ENCODE results near the gene STX8. TPM values are rescaled to one million over a fixed set of nuclear protein-coding genes. Genes with fewer than 3 reads are reported as not detected.

Gene STX8
- total RNA-seq, 1 donor from 2014 or later = 63.6 TPM

DNA sequence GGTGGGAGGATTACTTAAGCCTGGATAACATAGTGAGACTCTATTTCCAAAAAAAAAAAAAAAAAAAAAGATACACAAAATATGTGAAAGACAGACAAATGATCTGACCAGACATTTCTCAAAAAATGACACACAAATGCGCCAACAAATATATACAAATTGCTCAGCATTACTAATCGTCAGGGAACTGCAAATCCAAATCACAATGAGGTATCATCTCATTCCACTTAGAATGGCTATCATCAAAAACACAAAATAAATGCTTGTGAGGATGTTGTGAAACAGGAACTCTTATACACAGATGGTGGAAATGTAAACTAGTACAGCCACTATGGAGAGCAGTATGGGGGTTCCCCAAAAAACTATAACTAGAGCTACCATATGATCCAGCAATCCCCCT is 62.4 kb downstream of the STX8 start:
- no peak for DNase-seq (ENCODE audit: low spot score in 2 of 2)
- no peak for FAIRE-seq

DNA sequence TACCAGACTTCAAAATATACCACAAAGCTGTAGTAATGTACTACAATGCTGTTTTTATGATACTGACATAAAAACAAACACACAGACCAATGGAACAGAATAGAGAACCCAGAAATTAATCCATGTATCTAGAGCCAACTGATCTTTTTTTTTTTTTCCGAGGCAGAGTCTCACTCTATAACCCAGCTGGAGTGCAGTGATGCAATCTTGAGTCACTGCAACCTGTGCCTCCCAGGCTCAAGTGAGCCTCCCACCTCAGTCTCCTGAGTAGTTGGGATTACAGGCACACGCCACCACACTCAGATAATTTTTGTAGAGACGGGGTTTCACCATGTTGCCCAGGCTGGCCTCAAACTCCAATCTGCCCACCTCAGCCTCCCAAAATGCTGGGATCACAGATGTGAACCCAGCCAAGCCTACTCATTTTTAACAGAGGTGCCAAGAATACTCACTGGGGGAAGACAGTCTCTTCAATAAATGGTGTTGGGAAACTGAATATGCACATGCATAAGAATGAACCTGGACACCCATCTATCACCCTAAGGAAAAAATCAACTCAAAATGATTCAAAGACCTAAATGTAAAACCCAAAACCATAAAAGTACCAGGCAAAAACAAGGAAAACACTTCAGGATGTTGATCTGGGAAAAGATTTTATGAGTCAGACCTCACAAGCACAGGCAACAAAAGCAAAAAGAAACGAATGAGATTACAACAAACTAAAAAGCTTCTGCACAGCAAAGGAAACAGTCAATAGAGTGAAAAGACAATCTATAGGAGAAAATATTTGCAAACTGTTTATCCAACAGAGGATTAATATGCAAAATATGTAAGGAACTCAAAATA is 63.1 kb downstream of the STX8 start:
- no peak for DNase-seq (ENCODE audit: low spot score in 2 of 2)

DNA sequence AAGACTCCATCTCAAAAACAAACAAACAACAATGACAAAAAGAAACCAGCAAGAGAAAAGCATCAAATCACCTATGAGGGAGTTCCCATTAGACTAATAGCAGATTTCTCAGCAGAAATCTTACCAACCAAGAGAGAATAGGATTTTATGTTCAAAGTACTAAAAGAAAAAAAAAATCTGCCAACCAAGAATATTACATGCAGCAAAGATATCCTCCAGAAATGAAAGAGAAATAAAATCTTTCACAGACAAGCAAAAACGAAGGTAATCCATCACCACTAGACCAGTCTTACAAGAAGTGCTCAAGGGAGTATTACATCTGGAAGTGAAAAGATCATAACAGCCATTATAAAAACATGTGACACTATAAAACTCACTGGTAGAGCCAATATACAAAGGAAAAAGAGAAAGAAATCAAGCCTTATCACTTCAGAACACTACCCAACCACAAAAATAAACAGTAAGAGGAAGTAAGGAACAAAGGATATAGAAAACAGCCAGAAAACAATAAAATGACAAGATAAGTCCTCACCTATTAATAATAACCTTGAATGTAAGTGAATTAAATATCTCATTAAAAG is 66.3 kb downstream of the STX8 start:
- FAIRE-seq (no peak), DNase-seq (ENCODE audit: low spot score in 2 of 2) (no peak)

More for the DNA sequence above, 63.1 kb downstream of the STX8 start:
- FAIRE-seq = no peak

DNA sequence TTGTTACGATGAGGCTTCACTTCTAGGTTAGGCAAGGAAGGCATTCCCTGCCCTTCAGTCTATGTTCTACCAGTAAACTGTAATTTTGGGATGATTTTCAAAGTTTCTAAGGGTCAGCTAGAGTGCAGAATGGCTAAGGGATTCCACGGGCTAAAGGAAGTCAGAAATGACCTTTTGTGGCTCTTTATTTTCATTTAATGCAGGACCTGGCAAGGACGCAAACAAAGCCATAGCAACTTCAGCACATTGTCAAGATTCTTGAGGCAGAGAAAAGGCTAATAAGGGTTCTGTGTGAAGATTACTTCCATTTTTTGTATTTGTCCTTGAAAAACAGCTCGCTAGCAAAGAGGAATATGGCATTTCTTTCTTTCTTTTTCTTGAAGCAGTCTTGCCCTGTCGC is 76.6 kb downstream of the STX8 start:
- FAIRE-seq = no peak
- no peak for DNase-seq (ENCODE audit: low spot score in 2 of 2)

DNA sequence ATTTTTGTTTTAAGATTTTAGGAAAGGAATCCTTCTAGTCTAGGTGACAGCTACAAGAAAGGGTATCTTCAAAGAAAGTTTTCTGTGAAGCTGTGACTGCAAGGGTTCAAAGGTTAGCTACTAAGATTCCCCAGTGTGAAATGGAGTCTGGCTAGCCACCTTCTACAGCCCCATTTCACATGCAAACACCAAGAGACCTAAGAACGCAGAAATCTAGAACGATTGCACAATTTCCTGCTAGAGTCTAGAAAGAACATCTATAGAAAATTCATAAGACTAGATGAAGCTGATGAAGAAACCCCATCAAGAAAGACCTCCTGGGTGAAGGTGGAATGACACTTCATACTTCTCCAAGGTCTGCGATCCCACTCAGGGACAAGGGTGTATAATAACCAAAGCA is 77.1 kb downstream of the STX8 start:
- FAIRE-seq = no peak
- DNase-seq (ENCODE audit: low spot score in 2 of 2) = no peak

DNA sequence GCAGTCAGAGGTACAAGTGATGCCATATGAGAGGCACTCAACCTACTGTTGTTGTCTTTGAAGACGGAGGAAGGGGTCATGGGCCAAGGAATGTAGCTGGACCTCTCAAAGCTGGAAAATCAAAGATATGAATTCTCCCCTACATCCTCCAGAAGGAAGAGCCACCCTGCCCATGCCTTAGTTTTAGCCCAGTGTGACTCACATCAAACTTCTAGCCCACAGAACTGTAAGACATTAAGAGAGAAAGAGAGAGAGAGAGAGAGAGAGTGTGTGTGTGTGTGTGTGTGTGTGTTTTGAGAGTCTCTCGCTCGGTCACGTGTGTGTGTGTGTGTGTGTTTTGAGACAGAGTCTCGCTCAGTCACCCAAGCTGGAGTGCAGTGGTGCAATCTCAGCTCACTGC is 87.1 kb downstream of the STX8 start:
- DNase-seq (ENCODE audit: low spot score in 2 of 2) (no peak), FAIRE-seq (no peak)

DNA sequence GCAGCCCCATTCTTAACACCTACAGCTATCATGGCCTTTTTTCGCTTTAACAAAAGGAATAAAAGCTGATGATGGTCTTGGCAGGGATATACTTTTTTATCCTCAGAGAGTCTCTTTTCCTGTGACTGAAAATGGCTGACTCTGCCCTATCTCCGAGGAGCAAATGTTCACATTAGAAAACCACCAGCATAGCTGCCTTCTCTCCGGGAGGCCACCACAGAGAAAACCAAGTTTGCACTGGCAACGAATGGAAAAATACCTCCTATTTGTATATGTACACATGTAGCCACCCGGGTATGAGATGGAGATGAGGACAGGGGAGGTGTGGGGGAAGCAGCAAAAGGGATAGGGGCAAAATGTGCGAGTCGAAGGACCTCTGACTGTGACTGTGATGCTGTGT is 88.2 kb downstream of the STX8 start:
- DNase-seq (ENCODE audit: low spot score in 2 of 2) (no peak), FAIRE-seq (no peak)

DNA sequence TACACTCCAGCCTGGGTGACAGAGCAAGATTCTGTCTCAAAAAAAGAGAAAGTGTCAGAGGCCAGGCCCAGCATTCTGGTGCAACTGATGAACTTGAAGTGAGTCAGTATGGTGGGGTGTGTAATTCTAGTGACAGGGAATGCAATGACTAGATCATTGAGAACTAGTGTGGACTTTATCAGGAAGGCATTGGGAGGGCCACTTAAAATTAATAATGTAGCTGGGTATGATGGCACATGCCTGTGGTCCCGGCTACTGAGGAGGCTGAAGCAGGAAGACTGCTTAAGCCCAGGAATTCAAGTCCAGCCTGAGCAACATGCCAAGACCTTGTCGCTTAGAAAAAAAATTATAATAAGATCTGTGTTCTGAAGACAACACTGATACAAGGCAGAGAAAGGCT is 90.8 kb downstream of the STX8 start:
- FAIRE-seq = no peak
- DNase-seq (ENCODE audit: low spot score in 2 of 2) = no peak

DNA sequence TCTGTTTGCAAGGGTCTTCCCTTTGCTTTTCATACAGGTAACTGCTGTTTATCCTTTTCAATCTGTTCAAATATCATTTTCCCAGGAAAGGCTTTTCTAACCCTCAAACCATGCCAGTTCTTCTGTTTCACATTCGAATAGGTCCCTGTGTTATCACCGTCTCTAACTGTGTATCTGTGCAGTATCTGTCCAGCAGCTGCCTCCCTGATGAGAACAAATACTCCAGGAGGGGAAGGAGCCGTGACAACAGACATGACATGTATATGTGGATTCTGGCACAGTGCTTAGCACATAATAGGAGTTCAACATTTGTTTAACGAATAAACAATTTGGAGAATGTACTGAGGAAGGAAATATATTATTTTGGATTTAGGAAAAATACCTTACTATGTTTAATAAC is 95.7 kb downstream of the STX8 start:
- no peak for FAIRE-seq
- DNase-seq (ENCODE audit: low spot score in 2 of 2) = no peak

DNA sequence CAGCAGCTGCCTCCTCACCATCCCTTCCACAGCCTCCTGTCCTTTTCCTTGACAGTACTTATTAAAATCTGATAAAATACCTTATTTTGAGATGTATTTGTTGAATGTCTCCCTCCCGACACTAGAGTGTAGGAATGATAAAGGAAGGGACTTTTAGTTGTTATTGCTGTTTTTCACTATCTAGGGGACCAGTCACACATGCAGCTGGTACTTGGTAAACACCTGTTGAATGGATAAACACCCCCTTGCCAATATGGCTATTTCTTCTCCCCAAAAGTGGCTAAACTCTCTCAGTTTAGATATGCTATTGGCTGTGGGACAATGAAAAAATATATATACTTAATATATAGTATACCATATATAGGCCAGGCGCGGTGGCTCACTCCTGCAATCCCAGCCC is 96.7 kb downstream of the STX8 start:
- FAIRE-seq (no peak), DNase-seq (ENCODE audit: low spot score in 2 of 2) (no peak)

DNA sequence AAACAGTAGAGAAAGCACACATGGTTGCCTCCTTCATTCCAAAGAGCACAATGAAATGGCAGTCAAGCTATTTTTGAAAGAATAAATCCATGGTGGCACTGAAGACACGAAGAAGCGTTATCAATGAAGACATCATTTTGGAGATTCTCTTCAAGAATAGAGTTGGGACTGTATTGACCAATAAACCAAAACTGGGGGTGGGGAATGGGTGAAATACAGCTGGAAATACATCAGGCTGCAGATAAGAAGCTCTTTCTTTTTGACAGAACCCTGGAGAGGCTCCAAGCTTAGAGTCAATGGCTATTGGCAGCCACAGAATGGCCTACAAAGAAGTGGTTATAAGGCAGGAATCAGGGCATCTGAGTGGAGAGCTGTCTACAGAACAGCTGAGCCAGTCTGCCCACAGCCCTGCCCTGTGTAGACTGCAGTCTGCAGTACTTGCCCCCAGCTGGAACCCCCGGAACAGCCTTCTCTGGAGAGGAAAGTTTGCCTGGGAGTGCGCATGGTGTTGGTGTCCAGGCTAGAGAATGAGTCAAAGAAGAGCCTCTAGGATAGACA is 100.4 kb downstream of the STX8 start:
- FAIRE-seq (peak; percentile 68), DNase-seq (ENCODE audit: low spot score in 2 of 2) (peak; percentile 48 to 62)

DNA sequence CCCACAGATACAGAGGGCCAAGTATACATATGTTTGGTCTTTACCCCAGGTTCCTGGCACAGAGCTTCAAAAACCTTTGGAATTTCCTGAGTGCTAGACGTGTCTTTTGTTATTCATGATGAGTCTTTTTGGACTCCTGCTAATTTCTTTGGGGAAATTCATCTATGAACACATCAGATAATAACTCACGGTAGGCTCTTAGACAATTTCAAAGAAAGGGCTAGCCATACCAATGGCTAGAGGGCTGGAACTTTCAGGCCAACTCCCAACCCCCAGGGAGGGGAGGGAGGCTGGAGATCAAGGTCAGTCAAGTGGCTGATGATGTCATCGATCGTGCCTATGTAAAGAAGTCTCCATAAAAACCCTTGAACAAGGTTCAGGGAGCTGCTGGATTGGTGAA is 101.9 kb downstream of the STX8 start:
- FAIRE-seq (no peak), DNase-seq (ENCODE audit: low spot score in 2 of 2) (no peak)

DNA sequence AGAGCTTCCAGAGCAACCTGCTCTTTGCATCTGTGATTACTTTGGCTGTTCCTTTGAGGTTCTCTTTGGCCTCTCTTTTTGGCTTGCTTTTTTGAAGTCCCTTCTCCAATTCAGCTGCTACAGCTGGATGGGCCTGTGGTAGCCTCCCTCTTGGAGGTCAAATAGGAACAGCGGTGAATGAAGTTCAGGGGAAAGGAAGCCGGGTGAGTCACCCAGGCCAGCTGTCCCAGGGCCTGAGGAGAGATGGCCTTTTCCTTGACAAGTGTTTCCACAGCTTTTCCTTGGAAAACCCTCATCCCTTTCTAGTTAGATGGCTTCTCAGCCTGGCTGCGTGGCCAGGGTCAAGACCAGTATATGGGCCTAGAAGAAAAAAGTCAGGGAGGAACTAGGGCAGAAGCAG is 103.1 kb downstream of the STX8 start:
- no peak for DNase-seq (ENCODE audit: low spot score in 2 of 2)
- FAIRE-seq = no peak

DNA sequence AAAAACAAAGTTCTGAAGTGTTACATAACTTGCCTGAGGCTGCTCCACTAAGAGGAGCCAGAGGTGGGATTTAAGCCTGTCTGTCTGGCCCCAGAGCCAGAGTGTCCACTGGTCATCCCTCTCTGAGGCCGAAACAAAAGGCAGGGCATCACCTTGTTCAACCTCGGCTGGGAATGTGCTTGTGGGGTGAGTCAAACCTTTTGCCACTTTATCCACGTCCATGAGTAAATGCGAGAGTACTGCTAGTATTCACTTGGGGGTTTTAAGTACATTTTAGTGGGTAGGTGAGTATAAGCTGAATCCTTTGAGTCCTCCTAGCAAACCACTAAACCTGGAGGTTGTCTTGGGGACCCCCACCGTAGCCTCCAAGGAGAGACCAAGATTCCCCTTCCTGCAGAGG is 103.5 kb downstream of the STX8 start:
- DNase-seq (ENCODE audit: low spot score in 2 of 2) = no peak

DNA sequence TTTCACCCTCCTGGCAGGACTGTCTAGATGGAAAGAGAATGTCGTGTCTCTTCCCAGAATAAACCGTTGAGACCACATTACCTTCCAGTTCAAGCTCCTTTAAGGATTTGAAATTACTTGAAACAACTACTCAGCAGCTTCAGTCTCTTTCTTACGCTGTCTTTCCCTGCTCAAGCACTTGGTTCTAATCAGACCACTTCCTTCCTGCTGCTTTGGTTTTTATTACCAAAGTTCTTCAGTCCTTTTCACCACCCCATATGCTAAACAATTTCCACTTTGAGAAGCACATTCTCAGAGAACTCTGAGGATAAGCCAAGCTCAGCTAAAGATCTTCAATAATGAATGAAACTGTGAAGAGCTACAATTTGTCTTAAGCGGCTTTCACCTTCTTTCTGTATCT is 105.4 kb downstream of the STX8 start:
- DNase-seq (ENCODE audit: low spot score in 2 of 2) = no peak
- FAIRE-seq = no peak

More for the DNA sequence above, 103.5 kb downstream of the STX8 start:
- no peak for FAIRE-seq

DNA sequence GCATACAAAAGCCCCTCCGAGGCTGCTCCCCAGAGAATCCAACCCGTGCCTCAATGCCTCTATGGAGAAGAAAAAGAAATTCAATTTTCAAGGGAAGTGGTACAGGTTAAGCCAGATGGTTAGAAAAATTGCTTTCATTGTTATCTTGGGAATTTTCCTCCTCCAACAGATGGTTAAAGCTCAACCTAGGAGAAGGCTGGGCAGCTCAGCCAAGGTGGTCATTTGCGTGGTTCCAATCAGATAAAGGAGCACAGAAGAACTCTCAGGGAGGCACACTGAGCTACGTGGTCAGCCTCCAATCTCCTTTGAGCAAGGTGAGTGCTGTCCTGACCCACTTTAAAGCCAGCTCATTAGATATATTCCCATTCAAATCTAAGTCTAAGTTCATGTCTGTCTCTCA is 106.7 kb downstream of the STX8 start:
- FAIRE-seq = no peak
- DNase-seq (ENCODE audit: low spot score in 2 of 2) = no peak

DNA sequence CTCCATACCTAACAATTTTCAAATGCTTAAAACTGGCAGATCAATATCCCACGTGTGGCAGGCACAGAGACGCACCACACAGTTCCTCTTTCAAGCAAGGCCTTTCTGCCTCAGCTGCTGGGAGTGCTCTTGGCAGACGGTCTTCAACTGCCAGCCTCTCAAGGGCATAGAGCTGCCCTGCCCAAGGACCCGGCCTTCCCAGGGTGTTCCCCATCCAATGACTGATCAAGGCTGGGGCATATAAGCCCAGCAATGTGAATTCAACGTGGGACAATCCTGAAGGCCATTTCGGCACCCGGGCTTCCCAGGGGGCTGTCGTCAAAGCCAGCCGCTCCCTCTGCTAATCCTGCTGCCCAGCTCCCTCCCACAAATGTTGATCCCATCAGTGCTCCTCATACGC is 107.1 kb downstream of the STX8 start:
- DNase-seq (ENCODE audit: low spot score in 2 of 2) (no peak), FAIRE-seq (no peak)

DNA sequence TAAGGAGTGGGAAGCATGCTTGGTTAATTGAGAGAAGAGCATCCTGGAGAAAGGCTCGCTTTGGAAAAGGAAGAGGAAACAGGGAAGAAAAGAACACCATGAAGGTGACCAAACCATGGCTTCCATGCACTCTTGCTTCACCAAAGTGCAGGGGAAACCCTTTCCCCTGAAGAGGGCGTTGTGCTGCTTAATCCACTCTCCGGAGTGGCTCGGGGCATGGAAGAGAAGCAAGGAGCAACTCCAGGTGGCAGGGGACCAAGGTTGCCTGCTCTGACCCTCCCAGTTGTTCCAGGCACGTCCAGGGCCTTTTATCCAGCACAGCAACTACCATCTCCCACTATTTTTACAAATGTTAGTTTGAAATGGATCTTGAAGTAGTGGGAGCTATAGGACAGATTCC is 108.1 kb downstream of the STX8 start:
- no peak for DNase-seq (ENCODE audit: low spot score in 2 of 2)
- no peak for FAIRE-seq

DNA sequence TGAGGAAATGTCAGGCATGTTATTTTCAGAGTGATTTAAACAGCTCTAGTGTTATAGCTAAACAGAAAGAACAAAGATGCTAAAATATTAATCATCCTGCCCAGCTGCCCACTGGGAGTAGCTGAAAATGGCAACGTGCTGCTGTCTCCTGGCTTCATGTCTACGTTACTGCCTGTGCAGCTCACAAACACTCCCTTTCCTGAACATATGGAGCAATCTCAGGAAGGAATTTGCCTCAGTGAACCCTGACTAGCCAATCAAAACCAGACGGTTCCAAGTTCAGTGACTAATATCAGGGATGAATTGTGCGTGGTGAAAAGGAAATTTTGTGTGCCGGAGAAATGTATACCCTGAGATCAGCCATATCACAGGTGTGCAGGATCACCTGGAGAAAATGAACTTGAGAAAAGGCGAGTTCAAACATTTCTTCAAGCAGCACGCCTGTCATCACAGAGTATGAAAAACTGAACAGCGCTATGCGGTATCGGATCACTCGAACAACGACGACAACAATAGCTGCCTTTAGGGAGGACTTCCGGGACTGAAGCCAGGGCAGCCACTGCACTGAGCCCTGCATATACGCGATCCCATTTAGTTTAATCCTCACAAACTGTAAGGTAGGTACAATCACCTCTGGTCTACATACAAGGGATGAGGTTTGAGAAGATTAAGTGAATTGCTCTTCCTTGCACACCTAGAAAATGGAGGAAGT is 110.3 kb downstream of the STX8 start:
- DNase-seq (ENCODE audit: low spot score in 2 of 2) = no peak
- no peak for FAIRE-seq

DNA sequence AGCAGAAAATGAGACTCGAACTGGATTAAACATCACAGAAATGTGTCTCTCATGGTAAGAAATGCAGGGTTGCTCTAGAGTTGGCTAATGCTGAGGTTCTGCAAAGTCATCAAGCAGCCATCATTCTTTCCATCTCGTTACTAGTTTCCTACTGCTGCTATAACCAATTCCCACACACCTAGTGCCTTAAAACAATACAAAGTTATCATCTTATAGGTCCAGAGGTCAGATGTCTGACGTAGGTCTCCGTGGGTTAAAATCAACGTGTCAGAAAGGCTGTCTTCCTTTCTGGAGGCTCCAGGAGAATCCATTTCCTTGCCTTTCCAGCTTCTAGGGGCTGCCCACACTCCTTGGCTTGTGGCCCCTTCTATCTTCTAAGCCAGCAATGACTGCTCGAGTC is 118.6 kb downstream of the STX8 start:
- FAIRE-seq = no peak
- no peak for DNase-seq (ENCODE audit: low spot score in 2 of 2)

DNA sequence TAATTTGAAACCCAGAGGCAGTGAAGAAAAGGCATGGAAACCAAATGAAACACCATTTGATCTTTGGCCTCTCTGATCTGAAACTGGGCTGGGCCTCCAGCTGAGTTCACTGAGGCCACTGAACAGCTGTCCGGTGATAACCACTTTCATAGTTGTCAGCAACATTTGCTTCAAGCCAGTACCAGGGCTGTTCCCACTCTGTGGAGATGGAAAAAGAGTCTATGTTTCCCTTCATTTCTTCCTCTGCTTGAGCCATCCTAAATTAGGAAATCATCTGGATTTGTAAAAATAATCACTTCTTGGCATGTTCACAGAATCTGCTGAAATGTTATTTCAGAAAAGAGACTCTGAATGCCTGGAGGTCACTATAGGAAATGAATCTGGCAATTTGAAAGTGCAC is 119.3 kb downstream of the STX8 start:
- FAIRE-seq (no peak), DNase-seq (ENCODE audit: low spot score in 2 of 2) (no peak)

Data from frontal cortex (tissue), 4 donors.